Measurements from ENCODE around the gene GRAMD4.

GRAMD4 gene

DNA sequence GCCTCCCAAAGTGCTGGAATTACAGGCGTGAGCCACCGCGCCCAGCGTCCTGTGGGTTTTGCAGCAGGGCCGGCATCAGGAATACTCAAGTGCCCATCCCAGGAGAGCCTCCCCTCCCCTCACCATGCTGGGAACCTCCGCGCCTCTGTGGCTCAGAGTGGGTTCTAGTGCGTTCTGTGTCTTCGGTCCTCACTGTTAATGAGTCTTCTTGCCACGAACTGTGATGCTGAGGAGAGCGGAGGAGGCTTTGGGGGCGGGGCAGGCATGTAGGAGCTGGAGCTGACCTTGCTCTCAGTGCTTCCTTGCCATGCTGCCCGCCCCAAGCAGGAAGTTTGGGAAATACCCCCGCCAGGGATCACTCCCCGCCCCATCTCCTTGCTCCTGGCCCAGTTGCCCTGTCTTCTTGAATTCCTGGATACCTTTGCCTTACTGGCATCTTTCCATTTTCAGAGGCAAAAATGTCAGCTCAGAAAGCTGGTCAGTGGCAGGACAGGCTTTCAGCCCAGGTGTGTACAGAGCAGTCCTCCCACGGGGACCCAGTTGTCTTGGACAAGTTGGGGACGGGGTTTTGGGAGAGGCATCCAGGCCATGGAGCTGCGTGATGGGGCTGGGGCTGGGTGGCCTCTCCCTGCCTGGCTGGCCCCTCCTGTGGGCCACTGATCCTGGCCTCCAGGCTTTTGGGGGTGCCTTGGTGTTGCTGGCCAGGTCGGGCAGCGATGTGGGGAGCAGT, 5.1 kb downstream of the GRAMD4 start:
- DNase-seq (ENCODE audit: low spot score) = no peak
- in situ Hi-C loops (cut with MboI; ENCODE audit: low pct_unique_long_range_greater_than_20kb, low sequenced_read_pairs, unreplicated experiment) = no loop called here
- TF ChIP-seq, protein P1, sequence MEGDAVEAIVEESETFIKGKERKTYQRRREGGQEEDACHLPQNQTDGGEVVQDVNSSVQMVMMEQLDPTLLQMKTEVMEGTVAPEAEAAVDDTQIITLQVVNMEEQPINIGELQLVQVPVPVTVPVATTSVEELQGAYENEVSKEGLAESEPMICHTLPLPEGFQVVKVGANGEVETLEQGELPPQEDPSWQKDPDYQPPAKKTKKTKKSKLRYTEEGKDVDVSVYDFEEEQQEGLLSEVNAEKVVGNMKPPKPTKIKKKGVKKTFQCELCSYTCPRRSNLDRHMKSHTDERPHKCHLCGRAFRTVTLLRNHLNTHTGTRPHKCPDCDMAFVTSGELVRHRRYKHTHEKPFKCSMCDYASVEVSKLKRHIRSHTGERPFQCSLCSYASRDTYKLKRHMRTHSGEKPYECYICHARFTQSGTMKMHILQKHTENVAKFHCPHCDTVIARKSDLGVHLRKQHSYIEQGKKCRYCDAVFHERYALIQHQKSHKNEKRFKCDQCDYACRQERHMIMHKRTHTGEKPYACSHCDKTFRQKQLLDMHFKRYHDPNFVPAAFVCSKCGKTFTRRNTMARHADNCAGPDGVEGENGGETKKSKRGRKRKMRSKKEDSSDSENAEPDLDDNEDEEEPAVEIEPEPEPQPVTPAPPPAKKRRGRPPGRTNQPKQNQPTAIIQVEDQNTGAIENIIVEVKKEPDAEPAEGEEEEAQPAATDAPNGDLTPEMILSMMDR (IDR thresholded peaks at IDR 0.05; ENCODE audit: extremely low read depth, insufficient read depth, missing control alignments) = no peak

DNA sequence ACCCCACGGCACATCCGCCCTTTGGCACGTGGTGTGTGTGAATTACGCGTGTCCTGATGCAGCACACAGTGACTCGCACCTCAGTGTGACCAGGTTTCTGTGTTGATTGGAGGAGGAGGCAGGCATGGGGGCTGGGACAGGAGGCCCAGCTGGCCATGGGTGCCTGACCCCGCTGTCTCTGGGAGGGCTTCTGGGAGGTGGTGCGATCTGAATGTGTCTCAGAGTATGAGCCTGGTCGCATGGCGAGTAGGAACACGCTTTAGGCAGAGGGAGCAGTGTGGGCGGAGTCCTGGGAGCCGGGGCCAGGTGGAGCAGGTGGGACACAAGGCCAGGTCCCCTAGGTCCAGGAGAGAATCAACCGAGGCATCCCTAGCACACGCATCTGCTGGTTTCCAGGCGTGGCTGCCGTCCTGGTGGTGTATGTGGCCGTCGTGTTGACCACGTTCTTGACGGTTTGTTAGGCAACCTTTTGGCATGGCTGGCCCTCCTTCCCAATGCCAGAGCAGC, 5.7 kb downstream of the GRAMD4 start:
- in situ Hi-C loops (cut with MboI; ENCODE audit: low pct_unique_long_range_greater_than_20kb, low sequenced_read_pairs, unreplicated experiment) = no loop called here
- TF ChIP-seq, protein P1 (IDR thresholded peaks at IDR 0.05; ENCODE audit: extremely low read depth, insufficient read depth, missing control alignments) = no peak
- no peak for DNase-seq (ENCODE audit: low spot score)

DNA sequence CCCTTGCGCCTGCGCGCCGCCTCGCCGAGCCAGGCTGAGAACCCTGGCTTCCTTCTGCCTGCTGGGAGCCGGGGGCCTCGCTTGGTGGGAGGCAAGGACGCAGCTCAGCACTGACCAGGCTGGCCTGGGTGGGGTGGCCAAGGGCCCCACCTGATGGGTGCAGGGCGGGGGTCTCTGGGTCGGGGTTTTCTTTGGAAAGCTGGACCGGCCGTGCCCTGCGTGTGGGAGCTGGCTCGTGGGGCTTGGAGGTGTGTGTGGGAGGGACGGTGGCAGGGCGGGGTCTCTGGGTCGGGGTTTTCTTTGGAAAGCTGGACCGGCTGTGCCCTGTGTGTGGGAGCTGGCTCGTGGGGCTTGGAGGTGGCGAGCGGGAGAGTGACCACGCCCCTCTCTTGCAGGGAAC, 6.2 kb downstream of the GRAMD4 start:
- DNase-seq (ENCODE audit: low spot score) = no peak
- TF ChIP-seq, protein P1 (IDR thresholded peaks at IDR 0.05; ENCODE audit: extremely low read depth, insufficient read depth, missing control alignments) = no peak
- in situ Hi-C loops (cut with MboI; ENCODE audit: low pct_unique_long_range_greater_than_20kb, low sequenced_read_pairs, unreplicated experiment) = no loop called here

DNA sequence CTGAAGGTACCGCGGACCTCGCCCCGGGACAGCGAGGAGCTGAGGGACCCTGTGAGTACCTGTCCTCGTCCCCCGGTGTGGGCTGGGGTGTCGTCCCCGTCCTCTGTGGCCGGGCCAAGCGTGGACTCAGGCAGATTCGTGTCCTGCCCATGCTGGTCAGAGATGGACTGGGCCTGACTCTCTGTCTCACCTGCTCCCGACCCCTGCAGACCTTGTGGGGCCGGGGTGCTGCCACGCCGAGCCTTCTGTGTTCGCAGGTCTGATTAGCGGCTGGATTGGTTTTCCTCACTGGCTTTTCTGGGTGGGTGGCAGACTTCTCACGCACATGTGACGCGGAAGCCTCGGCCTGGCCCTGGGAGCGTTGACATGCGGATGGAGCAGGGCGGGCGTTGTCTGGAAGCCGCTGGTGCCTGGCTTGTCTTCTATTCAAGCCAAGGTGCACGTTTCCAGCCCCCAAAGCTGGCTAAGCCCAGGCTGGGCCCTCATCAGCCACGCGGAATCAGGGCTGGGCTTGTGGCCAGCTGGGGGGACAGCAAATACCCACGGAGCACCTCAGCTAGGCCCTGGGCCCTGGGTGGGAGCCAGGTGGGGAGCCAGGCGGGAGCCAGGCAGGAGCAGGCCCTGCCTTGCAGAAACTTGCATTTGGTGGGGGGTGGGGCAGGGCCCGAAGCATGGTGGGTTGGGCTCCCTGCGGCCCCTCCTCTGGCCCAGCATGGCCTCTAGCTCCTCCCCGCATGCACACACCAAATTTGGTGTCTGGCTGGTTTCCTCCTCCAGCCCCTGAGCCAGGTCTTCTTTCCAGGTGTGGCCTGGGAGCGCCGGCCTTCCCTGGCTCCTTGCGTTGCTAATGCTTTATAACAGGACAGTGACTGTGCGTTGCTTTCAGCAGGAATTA, 7.0 kb downstream of the GRAMD4 start:
- in situ Hi-C loops (cut with MboI; ENCODE audit: low pct_unique_long_range_greater_than_20kb, low sequenced_read_pairs, unreplicated experiment) = no loop called here
- TF ChIP-seq, protein P1 (IDR thresholded peaks at IDR 0.05; ENCODE audit: extremely low read depth, insufficient read depth, missing control alignments) = no peak

DNA sequence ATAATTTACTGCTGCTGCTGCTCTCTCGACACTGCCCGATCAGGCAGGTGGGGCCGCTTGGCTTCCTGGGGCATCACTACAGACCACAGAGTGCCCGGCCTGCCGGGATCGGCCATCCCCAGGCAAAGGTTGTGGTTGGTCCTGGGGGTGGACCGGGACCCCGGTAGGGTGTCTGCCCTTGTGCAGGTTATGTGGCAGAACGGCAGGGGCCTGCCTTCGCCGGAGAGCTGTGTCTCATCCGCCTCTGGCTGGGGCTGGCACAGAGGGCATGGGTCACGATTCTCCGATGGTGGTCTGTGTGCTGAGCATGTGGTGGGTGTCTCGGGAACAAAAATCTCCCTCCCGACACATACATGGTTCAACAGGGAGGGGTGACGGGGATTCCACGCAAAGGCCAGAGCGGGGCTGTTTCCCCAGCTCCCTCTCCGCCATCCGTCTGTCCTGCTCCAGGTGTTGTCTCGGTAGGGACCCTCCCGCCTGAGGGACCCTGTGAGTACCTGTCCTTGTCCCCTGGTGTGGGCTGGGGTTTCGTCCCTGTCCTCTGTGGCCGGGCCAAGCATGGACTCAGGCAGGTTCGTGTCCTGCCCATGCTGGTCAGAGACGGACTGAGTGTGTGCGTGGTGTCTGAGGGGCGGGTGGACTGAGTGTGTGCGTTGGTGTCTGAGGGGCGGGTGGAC, 7.8 kb downstream of the GRAMD4 start:
- TF ChIP-seq, protein P1 (IDR thresholded peaks at IDR 0.05; ENCODE audit: extremely low read depth, insufficient read depth, missing control alignments) = no peak
- in situ Hi-C loops (cut with MboI; ENCODE audit: low pct_unique_long_range_greater_than_20kb, low sequenced_read_pairs, unreplicated experiment) = no loop called here
- no peak for DNase-seq (ENCODE audit: low spot score)

More for the DNA sequence above, 7.0 kb downstream of the GRAMD4 start:
- DNase-seq (ENCODE audit: low spot score) = no peak

DNA sequence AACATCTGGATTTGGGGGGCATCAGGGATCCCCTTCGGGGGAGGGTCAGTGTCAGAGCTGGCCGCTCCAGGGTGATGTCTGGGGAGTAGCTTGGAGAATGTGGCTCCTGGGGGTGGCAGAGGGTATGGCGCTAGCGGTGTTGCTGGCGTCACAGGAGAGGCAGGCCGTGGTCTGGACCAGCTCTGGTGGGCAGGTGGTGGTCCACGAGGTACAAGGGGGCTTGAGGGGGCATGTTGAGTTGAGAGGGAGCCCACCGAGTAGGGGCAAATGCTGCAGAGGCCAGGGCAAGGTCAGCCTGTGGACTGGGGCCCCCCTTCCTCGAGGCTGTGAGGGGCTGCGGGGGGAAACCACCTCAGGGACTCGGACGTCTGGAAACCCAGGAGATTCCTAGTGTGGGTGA, 8.6 kb downstream of the GRAMD4 start:
- no peak for DNase-seq (ENCODE audit: low spot score)
- TF ChIP-seq, protein P1 (IDR thresholded peaks at IDR 0.05; ENCODE audit: extremely low read depth, insufficient read depth, missing control alignments) = no peak
- in situ Hi-C loops (cut with MboI; ENCODE audit: low pct_unique_long_range_greater_than_20kb, low sequenced_read_pairs, unreplicated experiment) = no loop called here

Measured in GM13977 (cell line).